ENCODE results near the gene NELL2.

The NELL2 gene

DNA sequence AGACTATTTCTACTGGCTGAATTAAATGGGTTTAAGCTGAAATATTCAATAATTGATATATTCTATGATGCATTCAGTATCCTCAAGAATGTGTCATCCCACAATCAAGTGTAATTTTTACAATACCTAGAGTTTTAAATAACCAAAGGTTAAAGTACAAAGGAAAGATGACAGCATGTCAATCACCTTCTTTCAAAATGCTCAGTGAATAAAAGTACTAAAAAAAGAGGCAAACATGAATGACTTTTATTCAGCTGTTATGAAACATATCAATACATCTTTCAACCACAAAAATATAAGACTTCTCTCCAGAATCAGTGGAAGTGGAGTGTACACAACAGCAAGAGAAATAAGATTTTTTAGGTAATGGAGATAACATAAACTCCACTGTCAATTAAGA is 72.0 kb downstream of the NELL2 start:
- no peaks in the 10 kb centered on the region for H3K27me3 ChIP-seq (replicated peaks; ENCODE audit: control insufficient read depth, insufficient read depth, low read length)
- TF ChIP-seq CTCF (IDR thresholded peaks at IDR 0.05; ENCODE audit: insufficient read depth, low read length, poor library complexity, severe bottlenecking) = no peak
- H3K36me3 ChIP-seq (ENCODE audit: control insufficient read depth, insufficient read depth, low read length) = no peaks in the 10 kb centered on the region
- DNase-seq (ENCODE audit: extremely low read depth, insufficient read length) = no peak
- no peak overlapping the region for H3K4me3 ChIP-seq (replicated peaks; ENCODE audit: low read depth, low read length)

DNA sequence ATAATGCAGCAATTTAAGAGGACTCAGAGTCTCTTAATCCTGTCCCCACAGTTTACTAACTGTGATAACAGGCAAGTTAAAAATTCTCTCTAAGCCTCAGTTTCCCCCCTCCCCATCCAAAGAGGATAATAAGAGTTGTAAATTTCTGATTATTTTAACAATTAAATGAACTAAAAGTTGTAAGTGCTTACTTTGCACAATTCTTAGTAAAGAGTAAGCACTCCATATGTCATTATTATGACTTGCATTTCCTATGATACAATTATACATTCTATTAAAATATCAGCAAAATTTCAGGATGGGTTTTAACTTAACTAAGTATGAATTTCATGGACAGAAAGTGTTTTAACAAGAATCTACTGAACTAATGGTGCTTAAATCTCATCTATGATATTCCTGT is 80.1 kb downstream of the NELL2 start:
- H3K27me3 ChIP-seq (replicated peaks; ENCODE audit: control insufficient read depth, insufficient read depth, low read length) = no peaks in the 10 kb centered on the region
- DNase-seq (ENCODE audit: extremely low read depth, insufficient read length) = no peak
- TF ChIP-seq CTCF (IDR thresholded peaks at IDR 0.05; ENCODE audit: insufficient read depth, low read length, poor library complexity, severe bottlenecking) = no peak
- H3K4me3 ChIP-seq (replicated peaks; ENCODE audit: low read depth, low read length) = no peak overlapping the region
- H3K36me3 ChIP-seq (ENCODE audit: control insufficient read depth, insufficient read depth, low read length) = no peaks in the 10 kb centered on the region

DNA sequence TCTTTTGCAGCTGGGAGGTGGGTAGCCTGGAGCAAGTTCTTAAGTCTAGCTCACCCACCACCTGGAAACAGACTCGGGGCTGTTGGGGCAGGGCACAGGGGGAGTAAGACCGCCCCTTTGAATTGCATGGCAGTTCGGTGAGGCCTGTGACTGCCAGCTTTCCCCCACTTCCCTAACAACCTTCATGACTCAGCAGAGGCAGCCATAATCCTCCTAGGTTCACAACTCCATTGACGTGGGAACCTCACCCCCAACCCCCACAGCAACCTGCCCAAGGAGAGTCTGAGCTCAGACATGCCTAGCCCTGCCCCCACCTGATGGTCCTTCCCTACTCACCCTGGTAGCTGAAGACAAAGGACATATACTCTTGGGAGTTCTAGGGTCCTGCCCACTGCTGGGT is 87.4 kb downstream of the NELL2 start:
- Histone ChIP-seq H3K4me3 (replicated peaks; ENCODE audit: low read depth, low read length) (no peak overlapping the region), H3K36me3 (ENCODE audit: control insufficient read depth, insufficient read depth, low read length) (no peaks in the 10 kb centered on the region), H3K27me3 (replicated peaks; ENCODE audit: control insufficient read depth, insufficient read depth, low read length) (no peaks in the 10 kb centered on the region)
- TF ChIP-seq CTCF (IDR thresholded peaks at IDR 0.05; ENCODE audit: insufficient read depth, low read length, poor library complexity, severe bottlenecking) = no peak
- no peak for DNase-seq (ENCODE audit: extremely low read depth, insufficient read length)

GRCh38 chr12:44780221-44780790 is 95.8 kb downstream of the NELL2 start:
- TF ChIP-seq CTCF (IDR thresholded peaks at IDR 0.05; ENCODE audit: insufficient read depth, low read length, poor library complexity, severe bottlenecking) = no peak
- Histone ChIP-seq H3K36me3 (ENCODE audit: control insufficient read depth, insufficient read depth, low read length) (no peaks in the 10 kb centered on the region), H3K4me3 (replicated peaks; ENCODE audit: low read depth, low read length) (no peak overlapping the region), H3K27me3 (replicated peaks; ENCODE audit: control insufficient read depth, insufficient read depth, low read length) (no peaks in the 10 kb centered on the region)
- DNase-seq (ENCODE audit: extremely low read depth, insufficient read length) = no peak

- no peaks in the 10 kb centered on the region for H3K27me3 ChIP-seq (replicated peaks; ENCODE audit: control insufficient read depth, insufficient read depth, low read length)
- no peak for TF ChIP-seq CTCF (IDR thresholded peaks at IDR 0.05; ENCODE audit: insufficient read depth, low read length, poor library complexity, severe bottlenecking)
- no peaks in the 10 kb centered on the region for H3K36me3 ChIP-seq (ENCODE audit: control insufficient read depth, insufficient read depth, low read length)
- no peak for DNase-seq (ENCODE audit: extremely low read depth, insufficient read length)
- no peak overlapping the region for H3K4me3 ChIP-seq (replicated peaks; ENCODE audit: low read depth, low read length)
Measured at GRCh38 chr12:44779766-44780165, 96.3 kb downstream of the NELL2 start.

DNA sequence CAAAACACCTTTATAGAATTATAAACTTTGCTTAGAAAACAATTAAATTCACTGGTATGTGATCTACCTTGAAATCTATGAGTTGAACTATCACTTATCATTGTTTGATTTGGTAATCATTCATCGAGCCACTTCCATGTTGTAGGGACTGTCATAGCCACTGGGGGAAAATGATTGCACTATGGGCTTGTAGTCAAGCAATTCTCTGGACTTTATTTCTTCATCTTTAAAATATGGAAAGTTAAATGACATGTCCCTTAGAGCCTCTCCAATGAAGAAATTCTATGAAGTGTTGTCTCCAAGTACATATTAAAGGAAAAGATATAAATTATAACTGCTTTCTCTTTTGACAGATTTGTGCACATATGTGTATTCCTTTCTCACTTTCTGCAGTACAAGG is 97.3 kb downstream of the NELL2 start:
- H3K36me3 ChIP-seq (ENCODE audit: control insufficient read depth, insufficient read depth, low read length) = no peaks in the 10 kb centered on the region
- DNase-seq (ENCODE audit: extremely low read depth, insufficient read length) = no peak
- TF ChIP-seq CTCF (IDR thresholded peaks at IDR 0.05; ENCODE audit: insufficient read depth, low read length, poor library complexity, severe bottlenecking) = no peak
- H3K4me3 ChIP-seq (replicated peaks; ENCODE audit: low read depth, low read length) = no peak overlapping the region
- no peaks in the 10 kb centered on the region for H3K27me3 ChIP-seq (replicated peaks; ENCODE audit: control insufficient read depth, insufficient read depth, low read length)

Data from GM06990 (cell line).